GM21367 (cell line): Measurements from ENCODE around the gene TMEM269.

Experiments
- ATAC-seq: cut with Tn5 transposase; IDR thresholded peaks from one replicate; pipeline ENCODE4 v1.9.1; 2021; ENCODE audit not compliant: unreplicated experiment

TMEM269 gene, protein sequence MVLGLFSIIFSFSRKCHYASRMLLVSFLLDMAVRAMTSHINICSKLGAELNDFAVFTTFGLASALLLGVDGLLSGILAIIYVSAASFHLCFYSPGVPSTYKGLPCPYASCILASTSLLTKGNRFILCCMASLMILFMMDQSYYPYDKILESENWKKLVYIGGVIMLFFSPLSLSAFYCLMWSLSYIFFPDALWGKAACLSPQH

DNA sequence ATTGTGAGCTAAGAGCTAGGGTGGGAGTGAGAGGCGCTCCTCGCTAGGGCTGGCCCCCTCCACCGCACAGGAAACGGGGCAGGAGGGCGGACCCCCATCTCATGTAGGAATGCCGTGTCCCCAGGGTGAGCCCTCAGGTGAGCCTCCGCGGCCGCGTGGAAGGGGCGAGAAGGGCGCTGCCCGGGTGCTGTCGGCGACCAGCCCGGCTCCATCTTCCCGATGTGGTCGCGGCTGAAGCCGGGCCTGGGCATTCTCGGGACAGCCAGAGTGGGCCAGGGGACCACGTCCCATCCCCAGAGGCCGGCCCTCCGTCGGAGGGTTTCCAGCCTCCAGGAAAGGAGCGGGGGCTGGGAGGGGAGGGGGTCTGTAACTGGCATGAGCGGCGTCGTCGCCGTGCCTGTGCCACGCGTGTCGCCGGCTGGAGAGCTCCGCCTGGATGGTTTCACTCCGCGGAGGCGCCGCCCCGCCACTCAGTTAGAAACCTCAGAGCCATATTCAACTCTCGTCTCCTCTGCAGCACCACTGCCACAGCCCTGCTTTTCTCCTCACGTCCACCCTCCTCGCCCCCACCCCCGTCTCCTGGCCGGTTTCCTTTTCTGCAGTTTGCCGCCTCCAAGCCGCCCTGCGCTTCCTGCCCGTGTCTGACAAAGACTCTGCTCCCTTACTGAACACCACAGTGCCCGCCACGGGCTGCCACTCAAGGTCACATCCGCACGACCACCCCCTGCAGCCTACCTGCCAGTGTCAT is at the start of gene TMEM269:
TSS of gene TMEM269 (plus strand) at position 46 of the 748 bp plus-strand sequence. CDS start 4,903 bp downstream, outside the sequence.
- ATAC-seq: no peak

DNA sequence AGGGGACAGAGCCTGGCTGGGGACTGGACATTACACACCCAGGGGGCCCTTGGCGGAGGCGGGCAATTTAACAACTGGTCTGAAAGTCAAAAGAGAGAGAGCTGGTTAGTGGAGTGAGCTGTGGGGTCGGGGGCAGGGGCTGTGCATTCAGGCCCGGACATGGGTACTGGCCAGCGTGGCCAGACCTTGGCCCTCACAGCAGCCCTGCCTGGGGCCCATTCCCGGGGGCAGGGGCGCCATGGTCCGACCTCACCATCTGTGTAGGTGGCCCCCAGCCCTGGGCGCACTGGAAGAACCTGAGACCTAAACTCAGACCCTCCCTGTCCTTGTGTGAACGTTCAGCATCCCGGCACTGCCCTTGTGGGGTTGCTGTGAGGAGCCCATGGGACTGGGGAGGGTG is 49.7 kb upstream of the TMEM269 start:
- no peak for ATAC-seq

DNA sequence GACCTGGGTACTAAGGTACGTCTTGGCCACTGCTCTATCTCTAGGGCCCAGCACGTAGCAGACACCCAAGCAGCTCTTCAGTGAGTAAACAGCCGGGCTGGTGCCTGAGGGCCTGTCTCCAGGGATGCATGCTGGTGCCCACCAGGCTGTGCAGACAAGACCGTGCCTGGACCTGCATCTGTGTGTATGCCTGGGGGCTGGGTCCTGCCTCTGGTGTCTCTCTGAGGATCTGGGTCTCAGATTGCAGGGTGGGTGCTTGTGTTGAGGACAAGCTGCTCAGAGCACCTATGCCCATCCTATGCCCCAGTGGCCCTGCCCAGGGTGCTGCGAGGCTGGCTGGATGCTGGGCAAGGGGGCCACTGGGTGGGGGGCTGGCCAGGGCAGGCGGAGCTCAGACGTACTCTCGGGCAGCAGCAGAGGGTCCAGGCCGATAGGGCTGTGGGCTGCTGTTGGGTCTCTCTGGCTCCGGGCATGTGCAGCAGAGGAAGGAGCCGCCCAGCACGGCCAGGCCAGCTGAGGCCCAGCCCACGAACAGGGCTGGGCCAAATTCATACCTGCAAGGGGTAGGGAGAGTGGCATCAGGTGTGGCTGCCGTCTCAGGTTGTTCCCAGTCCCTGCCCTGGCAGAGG is 49.2 kb upstream of the TMEM269 start:
- ATAC-seq: no peak

DNA sequence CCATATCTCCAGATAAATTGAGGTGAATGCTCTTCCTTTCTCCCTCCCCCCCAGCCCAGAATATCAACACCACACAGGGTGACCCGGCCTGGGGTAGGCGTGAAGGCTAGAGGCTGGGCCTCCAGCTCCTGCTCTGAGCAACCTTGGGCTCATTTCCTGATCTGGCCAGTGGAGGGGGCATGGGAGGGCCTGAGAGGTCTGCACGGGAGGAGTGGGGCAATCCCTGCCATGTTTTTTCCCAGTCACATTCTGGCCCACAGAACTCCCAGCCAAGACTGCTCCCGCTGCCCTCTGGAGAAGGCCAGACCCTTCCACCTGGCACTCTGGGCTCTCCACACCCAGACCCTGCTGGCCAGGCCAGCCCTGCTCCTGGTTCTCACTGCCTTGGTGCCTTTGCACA is 48.6 kb upstream of the TMEM269 start:
- no peak for ATAC-seq

DNA sequence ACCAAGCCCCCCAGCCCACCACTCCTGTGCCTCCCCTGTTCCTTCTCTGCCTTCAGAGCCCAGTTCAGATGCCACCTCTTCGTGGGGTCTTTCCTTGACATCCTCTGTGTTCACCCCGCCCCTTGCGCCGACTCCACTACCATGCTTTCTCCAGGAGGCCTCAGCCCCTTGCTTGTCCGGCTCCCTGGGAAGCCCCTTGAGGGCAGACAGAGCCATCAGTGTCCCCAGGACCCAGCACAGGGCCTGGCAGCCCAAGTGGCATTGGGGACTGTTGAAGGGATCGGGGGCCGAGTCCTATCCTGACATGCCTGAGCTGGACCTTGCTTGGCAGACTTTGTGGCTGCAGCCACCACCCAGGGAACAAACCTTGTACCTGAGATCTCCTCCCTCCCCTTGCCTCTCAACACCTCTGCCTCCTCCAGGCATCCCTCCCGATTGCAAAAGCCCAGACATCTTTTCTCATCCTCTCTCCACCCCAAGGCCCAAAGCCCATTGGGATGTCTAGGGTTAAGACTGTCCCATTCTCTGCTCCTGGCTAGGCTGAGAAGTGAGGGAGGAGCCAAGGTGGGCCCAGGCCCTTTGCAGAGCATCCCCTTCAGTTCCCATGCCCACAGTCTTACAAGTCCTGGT is 48.1 kb upstream of the TMEM269 start:
- no peak for ATAC-seq

DNA sequence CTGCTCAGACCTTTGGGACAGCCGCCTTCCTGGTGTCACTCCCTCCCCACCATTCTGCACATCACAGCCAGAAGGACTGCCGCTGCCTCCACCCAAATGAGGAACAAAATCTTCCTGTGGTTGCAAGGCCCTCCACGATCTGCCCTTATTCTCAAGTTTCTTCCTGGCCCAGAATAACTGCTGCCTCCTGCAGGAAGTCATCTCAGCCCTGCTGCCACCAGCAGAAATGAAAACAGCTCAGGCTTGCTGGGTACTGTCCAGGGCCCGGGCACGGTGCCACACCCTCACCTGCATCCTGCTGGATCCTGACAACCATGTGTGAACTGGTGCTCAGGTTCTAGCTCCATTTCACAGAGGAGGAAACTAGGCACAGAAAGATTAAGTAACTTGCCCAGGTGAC is 47.5 kb upstream of the TMEM269 start:
- no peak for ATAC-seq

DNA sequence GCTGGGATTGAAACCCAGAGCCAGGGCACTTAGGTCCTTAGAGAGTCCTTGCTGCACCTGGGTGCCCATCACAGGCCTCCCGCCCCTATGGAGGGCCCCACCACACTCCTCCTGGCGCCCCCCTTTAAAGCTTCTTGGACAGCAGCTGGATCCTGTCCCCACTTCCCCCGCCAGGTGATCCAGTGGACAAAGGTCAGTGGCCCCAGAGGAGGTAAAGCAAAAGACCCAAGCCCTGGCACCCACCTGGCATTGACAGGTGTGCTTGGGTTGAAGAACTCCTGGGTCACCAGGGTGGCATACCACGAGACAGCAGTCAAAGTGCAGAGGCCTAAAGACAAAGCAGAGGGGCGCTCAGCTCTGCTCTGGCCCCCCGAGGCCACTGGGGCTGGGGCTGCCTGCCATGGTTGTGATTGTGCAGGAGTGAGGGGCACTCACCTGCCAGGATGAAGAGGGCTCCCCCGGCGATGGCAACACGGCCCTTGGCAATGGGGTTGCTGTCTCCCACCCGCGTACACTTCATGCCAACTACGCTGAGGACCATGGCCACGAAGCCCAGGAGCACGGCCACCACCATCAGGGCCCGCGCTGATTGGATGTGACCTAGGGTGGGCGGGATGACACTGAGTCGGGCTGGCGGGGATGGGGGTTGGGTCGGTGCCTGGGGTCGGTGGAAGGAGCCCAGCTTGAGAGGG is 46.7 kb upstream of the TMEM269 start:
- ATAC-seq: no peak

DNA sequence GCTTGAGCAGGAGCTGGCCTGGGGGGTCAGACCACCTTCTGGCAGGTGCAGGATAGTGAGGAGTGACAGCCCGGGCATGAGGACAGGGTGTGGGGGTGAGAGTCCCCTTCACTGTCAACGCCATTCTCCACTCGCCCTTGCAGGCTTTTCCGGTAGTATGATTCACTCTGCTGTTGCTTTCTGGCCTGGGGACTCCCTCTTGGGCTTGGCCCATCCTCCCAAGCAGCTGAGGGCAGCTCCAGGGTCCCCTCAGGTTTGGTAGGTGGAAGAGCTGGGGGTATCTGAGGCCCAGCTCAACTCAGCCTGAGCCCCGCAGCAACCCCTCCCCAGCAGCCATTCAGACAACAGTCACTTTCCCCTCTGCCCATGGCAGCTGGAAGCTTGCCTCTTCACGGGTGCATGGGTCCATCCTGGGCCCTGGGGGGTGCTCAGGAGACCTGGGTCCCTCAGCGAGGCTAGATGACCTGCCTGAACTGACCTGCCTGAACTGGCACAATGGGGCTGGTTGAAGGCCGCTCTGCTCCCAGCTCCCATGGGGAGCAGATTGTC is 46.0 kb upstream of the TMEM269 start:
- ATAC-seq: no peak

DNA sequence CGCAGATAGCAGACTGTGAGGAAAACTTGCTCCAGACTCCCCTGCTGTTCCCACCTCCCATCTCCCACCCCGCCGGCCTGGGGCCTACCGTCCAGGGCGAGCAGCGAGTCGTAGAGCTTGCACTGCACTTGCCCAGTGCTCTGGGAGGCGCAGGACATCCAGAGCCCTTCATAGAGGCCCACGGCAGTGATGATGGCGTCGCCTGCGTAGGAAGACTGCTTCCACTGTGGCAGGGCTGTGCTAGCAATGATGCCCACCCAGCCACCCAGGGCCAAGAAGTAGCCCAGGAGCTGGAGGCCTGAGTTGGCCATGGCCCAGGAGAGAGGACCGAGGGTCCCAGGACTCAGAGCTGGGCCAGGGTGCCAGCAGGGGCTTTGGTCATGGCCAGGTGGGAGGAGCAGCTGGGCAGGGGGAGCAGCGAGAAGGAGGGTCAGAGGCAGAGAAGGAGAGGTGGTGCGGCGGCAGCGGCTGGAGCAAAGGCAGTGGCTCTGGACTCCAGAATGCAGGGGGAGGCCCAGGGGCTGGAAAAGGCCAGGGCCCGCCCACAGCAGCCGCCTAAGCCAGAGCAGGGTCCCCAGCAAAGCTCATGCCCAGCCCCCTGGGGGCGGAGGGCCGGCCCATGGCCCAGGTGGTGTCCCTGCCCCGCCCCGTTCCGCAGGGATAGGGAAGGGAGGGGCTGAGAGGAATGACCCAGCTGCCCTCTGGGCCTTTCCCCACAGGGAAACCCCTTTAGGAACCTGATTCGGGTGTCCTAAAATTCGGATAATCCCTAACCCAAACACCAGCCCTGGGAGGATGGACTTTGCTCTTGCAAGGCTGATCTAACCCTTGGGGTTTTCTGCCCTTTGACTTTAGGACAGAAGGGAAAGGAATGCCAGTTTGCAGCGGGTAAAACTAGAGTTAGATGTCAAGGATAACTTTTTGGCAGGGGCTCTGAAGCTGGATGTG is 44.8 kb upstream of the TMEM269 start, which contains the start of gene CLDN19:
TSS of gene CLDN19 (minus strand) at position 484 of the 948 bp plus-strand sequence. CDS start at position 311, 173 bp downstream.
- ATAC-seq: no peak

DNA sequence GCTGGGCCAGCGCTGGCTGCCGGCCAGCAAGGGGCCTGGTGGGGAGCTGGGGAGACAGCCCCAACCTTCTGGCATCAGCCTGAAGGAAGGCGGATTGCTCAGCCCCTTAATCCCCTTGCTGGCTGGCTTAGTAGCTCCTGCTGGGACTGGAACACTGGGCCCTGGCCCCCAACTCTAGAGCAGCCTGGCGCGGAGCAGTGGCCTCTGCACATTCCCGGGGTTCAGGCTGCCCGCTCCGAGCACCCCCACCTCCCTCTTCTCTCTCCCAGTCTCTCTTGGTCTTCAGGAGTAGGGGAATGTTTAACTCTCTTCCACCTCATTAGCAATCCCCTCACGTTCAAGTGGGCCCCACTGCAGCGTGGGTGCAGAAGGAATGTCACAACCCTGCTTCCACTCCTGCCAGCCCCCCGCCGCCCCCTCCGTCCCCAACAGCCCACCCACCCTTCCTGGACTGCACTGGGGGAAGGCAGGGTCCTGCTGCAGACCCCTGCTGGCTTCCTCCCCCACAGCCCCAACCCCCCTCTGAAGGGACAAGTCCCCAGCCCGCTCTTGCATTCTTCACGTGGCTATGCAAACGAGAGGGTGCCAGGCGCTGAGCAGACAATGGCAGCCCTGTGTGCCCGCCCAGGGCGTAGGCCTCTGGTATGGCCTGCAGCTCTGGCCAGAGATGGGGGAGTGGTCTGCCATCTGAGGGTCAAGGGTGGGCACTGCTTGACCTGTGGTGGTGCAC is 43.8 kb upstream of the TMEM269 start:
- ATAC-seq: no peak

DNA sequence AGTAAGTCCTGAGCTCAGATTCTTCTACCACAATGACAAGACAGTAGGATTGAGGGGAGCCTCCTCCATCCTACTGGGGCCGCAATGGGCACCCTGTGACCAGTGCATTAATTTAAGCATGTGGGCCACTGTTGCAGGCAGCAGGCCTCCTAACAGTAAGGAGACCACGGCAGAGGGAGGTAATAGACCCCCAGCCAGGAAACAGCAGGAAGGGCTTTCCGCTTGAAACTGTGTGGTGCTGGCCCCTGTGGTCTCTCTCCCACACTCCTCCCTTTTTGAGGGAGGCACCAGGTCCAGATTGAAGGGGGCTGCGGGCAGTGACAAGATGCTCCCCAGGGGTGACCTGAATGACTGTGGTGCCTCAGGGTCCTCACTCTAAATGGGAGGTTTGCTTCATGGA is 43.1 kb upstream of the TMEM269 start:
- no peak for ATAC-seq

DNA sequence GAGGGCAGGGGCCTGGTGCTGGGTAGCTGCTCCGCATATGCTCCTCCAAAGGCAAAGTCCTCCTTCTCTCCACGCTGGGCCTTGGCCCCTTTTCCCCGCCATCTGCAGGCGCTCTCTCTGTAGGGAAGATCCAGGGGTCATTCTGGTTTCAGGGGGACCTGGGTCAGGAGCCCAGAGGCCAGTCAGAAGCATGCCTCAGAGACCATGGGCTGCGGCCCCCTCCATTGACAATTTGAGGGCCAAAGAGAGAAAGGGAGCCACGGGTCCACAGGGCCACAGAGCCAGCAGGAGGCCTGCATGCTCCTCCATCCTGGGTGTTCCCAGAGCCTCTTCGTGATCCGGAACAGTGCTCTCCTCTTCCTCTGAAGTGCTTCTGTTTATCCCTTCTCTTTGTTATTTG is 42.6 kb upstream of the TMEM269 start:
- ATAC-seq: no peak

DNA sequence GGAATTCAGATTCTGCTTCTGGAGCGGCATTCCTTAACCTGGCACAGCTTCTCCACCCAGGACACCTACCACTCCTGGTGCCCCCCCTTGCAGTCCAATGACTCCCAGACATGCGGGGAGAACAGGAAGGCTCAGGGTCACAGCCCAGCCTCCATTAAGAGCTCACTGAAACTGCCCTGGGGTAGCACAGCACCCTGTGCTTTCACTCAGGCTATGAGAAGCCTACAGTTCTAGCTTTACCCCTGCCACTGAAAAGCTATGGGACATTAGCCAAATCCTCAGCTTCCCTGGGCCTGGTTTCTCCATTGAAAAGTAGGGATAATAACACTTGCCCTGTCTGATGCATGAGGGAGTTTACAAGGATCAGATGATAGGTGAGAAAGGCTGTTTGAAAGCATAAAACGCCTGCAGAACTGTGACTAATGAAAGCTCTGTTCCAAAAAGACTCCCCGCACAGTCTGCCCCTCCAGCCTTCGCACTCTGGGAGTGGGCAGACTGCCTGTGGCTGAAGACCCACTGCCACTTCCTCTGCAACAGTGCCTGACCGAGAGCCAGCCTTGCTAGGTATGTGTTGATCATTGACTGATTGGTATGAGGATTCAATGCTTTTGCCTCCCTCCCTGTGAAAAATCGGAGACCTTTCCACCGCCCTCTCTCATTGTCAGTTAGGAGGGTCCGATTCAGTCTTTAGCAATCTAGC is 42.0 kb upstream of the TMEM269 start:
- no peak for ATAC-seq

DNA sequence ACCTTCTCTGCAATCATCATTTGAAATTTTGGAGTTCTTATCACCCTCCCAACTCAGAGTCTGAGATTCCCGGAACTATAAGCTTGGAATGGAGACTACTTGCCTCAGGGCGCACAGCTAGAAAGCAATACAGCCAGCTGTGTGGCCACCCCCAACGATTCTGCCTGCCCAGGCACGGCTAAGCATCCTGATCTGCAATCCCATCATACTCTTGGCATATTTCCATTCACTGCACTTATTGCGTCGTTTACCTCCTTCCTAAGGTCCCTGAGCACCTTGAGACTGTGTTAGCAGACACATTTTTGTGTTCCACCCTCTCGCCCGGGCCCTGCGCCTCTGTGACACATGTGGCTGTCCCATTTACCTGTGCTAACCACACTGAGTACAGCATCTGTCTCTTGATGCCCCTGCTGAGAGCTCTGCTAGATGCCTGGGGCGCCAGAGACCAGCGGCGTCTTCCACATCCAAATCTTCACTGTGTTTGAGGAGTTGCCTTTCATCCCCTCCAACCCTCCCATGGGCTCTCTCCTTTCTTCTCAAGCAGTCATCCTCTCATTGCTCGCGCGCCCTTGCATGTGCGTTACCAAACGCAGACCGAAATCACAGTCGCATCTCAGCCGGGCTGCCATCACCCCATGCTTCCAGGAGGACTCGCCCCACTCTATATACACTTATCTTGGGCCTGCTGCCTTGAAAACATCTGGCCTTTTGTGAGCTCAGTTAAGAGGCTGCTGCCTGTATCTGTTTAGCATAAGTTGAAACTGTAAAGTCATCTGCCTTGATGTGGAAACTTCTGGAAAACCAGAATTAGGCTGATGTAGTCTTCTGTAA is 41.3 kb upstream of the TMEM269 start:
- ATAC-seq: no peak

DNA sequence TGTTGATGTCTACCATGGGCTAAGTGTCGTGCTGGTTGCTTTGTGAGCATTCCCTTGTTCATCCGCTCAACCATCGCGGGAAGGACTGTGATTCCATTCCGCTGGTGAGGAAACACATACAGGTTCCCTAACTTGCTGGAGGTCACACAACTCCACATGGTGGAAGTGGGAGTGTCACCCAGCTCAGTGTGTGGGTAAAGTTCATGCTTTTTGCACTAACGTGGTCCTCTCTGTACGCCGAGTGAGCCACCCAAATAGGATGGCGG is 40.7 kb upstream of the TMEM269 start:
- no peak for ATAC-seq

DNA sequence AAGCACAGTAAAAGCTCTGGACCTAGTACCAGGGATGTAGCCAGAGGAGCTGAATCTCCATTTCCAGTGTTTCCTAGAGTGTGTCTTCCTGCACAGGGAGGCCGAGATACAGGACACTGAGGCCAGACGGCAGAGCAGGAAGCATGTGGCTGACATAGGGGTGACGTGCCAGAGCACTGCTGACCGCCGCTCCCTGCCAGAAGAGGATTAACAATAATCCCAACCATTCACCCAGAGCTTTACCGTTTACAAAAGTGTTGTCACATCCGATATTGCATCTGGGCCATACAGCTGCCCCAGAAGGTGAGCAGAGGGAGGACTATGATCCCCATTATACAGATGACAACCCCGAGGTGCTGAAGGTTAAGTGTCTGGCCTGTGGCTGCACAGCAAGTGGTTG is 38.9 kb upstream of the TMEM269 start:
- ATAC-seq: no peak

DNA sequence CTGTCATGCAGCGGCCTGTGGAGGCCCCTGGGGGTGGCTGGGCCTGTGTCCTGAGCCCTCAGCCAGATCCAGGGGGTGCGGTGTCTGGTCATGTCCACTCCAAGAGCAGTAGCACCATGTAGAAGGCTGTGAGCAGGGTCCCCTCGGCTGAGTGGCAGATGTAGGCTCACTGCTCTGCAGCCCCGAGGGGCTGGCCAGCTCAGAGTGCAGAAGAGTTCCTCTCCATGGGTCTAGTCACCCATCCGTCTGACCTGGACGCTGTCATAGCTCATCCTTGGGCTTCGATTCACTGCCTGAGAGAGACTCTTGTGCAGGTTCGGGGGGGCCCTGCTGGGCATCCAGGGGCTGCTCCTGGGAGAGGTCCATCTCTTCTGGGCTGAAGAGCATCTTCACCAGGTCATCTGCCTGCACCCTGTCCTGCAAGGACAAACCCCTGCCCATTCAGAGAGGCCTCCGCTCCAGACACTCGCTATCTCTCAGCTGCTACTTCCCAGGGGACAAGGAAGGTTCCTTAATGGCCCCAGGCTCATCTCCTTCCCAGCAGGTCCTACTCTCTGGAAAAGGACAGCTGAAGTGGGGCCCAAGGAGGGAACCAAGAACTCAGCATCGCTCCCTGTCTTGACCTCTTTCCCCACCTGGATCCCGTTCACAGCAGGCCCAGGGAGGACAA is 38.2 kb upstream of the TMEM269 start:
- no peak for ATAC-seq
